A549 (cell line): Measurements from ENCODE around the gene ABCC3.

Experiments used
- CEBPB ChIP-seq, 2 experiments: fragments of >200 bp in 1 of 2; sonication (Bioruptor Twin) in 1 of 2; formaldehyde crosslinking in 1 of 2; IDR thresholded peaks; 2 replicates each; pipeline ENCODE4 v1.6.1; 2012 to 2016
- HOXB13 ChIP-seq: fragments of 250-450 bp; sonication (Bioruptor Pico); IDR thresholded peaks from 2 replicates; pipeline ENCODE4 v1.5.0; 2020; ENCODE audit warnings: low read depth, mild to moderate bottlenecking, moderate library complexity
- MAZ ChIP-seq: fragments of 150-350 bp; IDR thresholded peaks from 2 replicates; pipeline ENCODE4 v1.6.1; 2014; ENCODE audit warnings: antibody characterized with exemption, low read depth, low read length, borderline replicate concordance
- SMC3 ChIP-seq: fragments of >200 bp; sonication (Bioruptor Twin); formaldehyde crosslinking; IDR thresholded peaks from 3 replicates; pipeline ENCODE4 v1.6.1; 2018; ENCODE audit warnings: inconsistent platforms
- TF ChIP-seq, protein P1 (sequence below): fragments of >200 bp; sonication (Bioruptor Twin); formaldehyde crosslinking; IDR thresholded peaks from 3 replicates; pipeline ENCODE4 v1.5.1; 2016
- TF ChIP-seq, protein P2 (sequence below): fragments of 200-600 bp; sonication (generic); IDR thresholded peaks from 2 replicates; pipeline ENCODE4 v1.6.1; 2016; ENCODE audit warnings: antibody characterized with exemption, mild to moderate bottlenecking, moderate library complexity

DNA sequence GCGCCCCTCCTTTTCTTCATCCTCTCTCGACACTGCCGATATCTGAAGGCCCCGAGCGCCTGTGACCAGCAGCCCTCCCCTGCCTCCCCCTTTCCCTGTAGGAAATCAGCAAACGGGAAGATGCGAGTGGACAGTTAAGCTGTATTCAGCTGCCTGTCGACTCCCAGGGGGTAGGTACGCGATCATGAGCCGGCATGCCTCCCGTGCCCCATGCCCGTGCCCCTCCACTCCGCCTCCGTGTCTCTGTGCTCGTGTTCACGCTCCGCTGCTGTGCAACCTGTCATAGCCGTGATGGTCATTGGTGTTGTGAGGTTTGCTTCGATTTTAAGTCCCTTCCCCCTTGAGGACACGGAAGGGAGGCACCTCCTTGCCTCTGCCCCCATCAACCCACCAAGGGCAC lies 39.8 kb upstream of the ABCC3 start:
- no peak for TF ChIP-seq MAZ
- no peak for TF ChIP-seq HOXB13 (CRISPR knock-in tag)
- no peak for TF ChIP-seq CEBPB (IDR thresholded peaks at IDR 0.05)
- no peak for TF ChIP-seq SMC3
- TF ChIP-seq, protein P1, sequence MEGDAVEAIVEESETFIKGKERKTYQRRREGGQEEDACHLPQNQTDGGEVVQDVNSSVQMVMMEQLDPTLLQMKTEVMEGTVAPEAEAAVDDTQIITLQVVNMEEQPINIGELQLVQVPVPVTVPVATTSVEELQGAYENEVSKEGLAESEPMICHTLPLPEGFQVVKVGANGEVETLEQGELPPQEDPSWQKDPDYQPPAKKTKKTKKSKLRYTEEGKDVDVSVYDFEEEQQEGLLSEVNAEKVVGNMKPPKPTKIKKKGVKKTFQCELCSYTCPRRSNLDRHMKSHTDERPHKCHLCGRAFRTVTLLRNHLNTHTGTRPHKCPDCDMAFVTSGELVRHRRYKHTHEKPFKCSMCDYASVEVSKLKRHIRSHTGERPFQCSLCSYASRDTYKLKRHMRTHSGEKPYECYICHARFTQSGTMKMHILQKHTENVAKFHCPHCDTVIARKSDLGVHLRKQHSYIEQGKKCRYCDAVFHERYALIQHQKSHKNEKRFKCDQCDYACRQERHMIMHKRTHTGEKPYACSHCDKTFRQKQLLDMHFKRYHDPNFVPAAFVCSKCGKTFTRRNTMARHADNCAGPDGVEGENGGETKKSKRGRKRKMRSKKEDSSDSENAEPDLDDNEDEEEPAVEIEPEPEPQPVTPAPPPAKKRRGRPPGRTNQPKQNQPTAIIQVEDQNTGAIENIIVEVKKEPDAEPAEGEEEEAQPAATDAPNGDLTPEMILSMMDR: no peak
- TF ChIP-seq, protein P2, sequence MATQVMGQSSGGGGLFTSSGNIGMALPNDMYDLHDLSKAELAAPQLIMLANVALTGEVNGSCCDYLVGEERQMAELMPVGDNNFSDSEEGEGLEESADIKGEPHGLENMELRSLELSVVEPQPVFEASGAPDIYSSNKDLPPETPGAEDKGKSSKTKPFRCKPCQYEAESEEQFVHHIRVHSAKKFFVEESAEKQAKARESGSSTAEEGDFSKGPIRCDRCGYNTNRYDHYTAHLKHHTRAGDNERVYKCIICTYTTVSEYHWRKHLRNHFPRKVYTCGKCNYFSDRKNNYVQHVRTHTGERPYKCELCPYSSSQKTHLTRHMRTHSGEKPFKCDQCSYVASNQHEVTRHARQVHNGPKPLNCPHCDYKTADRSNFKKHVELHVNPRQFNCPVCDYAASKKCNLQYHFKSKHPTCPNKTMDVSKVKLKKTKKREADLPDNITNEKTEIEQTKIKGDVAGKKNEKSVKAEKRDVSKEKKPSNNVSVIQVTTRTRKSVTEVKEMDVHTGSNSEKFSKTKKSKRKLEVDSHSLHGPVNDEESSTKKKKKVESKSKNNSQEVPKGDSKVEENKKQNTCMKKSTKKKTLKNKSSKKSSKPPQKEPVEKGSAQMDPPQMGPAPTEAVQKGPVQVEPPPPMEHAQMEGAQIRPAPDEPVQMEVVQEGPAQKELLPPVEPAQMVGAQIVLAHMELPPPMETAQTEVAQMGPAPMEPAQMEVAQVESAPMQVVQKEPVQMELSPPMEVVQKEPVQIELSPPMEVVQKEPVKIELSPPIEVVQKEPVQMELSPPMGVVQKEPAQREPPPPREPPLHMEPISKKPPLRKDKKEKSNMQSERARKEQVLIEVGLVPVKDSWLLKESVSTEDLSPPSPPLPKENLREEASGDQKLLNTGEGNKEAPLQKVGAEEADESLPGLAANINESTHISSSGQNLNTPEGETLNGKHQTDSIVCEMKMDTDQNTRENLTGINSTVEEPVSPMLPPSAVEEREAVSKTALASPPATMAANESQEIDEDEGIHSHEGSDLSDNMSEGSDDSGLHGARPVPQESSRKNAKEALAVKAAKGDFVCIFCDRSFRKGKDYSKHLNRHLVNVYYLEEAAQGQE: no peak
